ENCODE data around the gene VENTX.
A peak's percentile ranks its signal among the peaks of the same experiment; 100 is the strongest.
"Not testable (repeated sequence)": the region's sequence is repeated elsewhere in the genome, so short reads cannot be mapped to it uniquely, and the experiment has no call there.

Gene VENTX

GRCh38 chr10:133214468-133215410 lies 22.9 kb upstream of the VENTX start:
- DNase-seq (ENCODE audit: low read depth in 2 of 3, low spot score in 1 of 3): no peak

GRCh38 chr10:133215586-133215985 lies 22.1 kb upstream of the VENTX start:
- no peak for DNase-seq (ENCODE audit: low read depth in 2 of 3, low spot score in 1 of 3)

- no peak for DNase-seq (ENCODE audit: low read depth in 2 of 3, low spot score in 1 of 3)
Measured at GRCh38 chr10:133216776-133217175, 20.9 kb upstream of the VENTX start.

- DNase-seq (ENCODE audit: low read depth in 2 of 3, low spot score in 1 of 3): no peak
Measured at GRCh38 chr10:133217800-133218589, 19.7 kb upstream of the VENTX start.

- no peak for DNase-seq (ENCODE audit: low read depth in 2 of 3, low spot score in 1 of 3)
Measured at GRCh38 chr10:133218891-133219290, 18.8 kb upstream of the VENTX start.

DNA sequence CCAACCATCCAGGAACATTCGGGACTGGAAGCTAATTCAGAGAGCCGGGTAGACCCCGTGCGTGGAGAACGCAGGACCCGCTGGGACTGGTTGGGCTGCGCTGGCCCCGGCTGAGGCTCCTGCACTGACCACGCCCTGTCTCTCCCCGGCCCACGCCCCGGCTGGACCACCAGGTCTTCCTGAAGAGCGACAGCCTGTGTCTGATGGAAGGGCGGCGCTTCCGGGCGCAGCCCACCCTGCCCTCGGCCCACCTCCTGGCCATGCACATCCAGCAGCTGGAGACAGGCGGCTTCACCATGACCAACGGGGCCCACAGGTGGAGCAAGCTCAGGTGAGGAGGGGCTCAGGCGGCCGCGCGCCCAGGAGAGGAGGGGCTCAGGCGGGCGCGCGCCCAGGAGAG lies 17.9 kb upstream of the VENTX start:
- DNase-seq (ENCODE audit: low read depth in 2 of 3, low spot score in 1 of 3): no peak

- DNase-seq (ENCODE audit: low read depth in 2 of 3, low spot score in 1 of 3): no peak
Measured at GRCh38 chr10:133221331-133221730, 16.3 kb upstream of the VENTX start.

- not testable (repeated sequence) for DNase-seq (ENCODE audit: low read depth in 2 of 3, low spot score in 1 of 3)
Measured at GRCh38 chr10:133221756-133222155, 15.9 kb upstream of the VENTX start.

- DNase-seq (ENCODE audit: low read depth in 2 of 3, low spot score in 1 of 3): no peak
Measured at GRCh38 chr10:133224076-133224475, 13.6 kb upstream of the VENTX start.

DNA sequence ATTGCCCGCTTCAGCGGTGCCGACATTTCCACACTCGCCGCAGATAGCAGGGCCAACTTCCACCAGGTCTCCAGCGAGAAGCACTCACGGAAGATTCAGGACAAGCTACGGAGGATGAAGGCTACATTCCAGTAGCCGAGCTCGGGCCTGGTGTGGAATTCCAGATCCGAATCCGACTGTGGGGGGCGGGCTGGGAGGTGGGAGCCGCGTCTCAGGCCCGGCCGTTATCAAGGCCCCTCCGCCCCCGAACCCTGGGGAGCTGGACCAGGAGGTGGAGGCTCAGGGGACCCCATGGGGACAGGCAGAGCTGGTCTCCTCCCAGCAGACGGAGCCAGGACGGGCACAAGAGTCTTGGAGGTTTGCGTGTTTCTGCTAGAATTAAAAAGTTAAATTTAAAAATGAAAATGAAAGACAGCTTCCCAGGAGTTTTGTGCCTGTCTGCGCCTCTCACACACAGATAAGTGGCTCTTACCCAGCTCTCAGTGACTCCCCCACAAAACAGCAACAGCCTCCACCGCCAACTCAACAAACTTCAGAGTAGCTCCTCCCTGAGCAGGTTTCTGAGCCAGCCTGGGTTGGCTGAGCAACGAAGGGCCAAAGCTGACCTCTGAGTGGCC lies 12.8 kb upstream of the VENTX start:
- no peak for DNase-seq (ENCODE audit: low read depth in 2 of 3, low spot score in 1 of 3)

DNA sequence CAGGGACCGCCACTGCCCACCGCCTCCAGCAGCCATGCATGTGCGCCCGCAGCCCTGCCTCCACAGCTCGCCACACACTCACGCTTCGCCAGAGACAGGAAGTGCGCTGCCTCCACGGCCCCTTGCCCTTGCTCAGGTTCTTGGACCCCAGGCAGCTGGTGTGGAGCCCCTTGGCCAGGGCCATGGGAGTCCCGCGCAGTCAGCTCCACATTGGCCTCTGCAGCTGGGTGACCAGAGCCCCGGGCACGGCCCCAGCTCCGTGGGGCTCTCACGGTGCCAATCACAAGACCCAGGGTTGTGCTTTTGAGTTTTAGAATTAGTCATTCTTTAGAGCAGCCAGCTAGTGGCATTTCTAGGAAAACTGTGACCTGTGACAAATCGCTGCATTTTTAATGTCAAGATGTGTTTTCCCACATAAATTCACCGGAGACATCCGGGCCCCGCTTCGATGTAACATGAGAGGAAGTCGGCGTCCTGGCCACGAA lies 11.9 kb upstream of the VENTX start:
- no peak for DNase-seq (ENCODE audit: low read depth in 2 of 3, low spot score in 1 of 3)

DNA sequence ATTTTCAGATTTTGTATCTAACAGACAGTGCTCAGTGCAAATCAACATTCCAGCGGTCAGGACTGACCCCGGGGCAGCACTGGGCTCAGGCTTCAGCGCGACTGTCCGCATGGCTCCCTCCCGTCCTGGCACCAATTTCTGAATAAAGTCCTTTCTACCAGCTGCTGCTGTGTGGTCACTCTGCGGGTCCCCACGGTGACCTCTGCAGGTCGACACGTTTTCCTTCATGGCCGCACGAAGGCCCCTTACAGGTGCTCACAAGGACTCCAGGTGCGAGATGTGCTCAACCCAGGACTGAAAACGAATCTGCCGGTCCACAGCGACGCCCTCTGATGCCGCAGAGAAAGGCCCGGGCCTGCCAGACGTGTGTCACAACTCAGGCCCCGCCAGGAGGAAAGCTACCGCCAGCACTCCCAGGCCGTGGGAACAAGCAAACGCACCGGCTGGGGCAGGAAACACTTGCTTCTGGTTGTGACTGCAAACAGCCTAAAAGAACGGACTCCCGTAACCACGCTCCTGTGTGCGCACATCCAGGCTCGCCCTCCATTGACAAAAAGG lies 11.3 kb upstream of the VENTX start:
- no peak for DNase-seq (ENCODE audit: low read depth in 2 of 3, low spot score in 1 of 3)

GRCh38 chr10:133227256-133227655 lies 10.4 kb upstream of the VENTX start:
- no peak for DNase-seq (ENCODE audit: low read depth in 2 of 3, low spot score in 1 of 3)

DNA sequence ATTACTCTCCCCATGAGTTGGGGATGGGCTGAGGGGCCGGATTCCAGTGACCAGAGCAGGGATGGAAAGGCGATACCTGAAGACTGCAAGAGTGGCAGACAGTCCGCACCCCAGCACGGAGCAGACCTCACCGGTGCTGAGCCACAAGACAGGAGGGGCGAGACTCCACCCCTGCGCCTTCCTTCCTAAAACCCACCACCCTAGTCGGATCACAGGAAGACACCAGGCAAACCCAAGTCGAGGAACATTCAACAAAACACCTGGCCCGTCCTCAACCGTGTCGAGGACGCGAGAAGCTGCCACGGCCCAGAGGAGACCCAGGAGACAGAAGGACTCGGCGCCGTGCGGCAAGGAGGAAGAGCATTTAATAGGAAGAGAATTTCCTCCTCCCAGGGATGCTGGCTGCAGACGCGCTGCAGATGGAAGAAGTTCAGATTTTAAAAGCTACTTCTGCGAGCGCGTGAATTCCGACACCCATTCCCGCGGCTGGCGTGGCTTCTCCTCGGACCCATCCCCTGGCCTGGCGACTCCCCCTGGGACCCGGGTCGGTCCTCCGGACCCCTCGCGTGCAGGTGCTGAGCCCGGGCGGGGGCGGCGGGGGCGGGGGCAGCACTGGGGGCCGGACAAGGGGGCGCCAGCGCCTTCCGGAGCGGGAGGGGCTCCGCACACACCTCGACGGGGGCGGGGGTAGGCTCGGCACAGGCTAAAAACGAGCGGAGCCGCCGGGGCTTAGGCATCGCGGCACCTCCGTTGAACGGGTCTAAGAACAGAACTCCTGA lies 8.2 kb upstream of the VENTX start:
- no peak for DNase-seq (ENCODE audit: low read depth in 2 of 3, low spot score in 1 of 3)

DNA sequence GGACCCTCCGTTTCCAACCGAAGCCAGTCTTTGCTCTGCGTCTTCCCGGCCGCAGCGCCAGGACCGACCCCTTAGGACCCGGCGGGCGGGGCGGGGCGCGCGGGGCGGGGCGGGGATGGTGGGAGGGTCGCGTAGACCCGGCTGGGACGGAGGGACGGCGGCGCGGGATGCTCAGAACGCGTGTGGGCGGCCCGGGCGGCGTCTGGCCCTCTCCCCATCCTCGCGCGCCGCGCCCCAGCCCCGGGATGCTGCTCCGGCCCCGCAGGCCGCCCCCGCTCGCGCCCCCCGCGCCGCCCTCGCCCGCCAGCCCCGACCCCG lies 7.7 kb upstream of the VENTX start, which contains the start of gene UTF1:
Gene UTF1 (plus strand): TSS at position 174 of the 318 bp plus-strand sequence. CDS start 72 bp downstream, at position 246.
- DNase-seq (ENCODE audit: low read depth in 2 of 3, low spot score in 1 of 3): no peak

DNA sequence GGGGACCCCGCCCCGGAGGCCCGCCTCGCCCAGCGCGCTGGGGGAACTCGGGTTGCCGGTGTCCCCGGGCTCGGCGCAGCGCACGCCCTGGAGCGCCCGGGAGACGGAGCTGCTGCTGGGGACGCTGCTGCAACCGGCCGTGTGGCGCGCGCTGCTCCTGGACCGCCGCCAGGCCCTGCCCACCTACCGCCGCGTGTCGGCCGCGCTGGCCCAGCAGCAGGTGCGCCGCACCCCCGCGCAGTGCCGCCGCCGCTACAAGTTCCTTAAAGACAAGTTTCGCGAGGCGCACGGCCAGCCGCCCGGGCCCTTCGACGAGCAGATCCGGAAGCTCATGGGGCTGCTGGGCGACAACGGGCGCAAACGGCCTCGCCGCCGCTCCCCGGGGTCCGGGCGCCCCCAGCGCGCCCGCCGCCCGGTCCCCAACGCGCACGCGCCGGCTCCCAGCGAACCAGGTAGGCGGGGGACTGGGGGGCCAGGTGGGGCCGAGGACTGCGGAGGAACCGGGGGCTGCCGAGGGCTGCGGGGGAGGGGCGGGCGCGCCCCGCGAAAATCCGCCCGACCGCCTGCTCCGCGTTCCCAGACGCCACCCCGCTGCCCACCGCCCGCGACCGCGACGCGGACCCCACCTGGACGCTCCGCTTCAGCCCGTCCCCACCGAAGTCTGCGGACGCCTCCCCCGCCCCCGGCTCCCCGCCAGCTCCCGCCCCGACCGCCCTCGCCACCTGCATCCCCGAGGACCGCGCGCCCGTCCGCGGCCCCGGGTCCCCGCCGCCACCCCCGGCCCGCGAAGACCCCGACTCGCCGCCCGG lies 7.1 kb upstream of the VENTX start:
- DNase-seq (ENCODE audit: low read depth in 2 of 3, low spot score in 1 of 3): peak in 1 of 3 donors; percentile 17

GRCh38 chr10:133231244-133231945 lies 6.3 kb upstream of the VENTX start:
- no peak for DNase-seq (ENCODE audit: low read depth in 2 of 3, low spot score in 1 of 3)

GRCh38 chr10:133231946-133232574 lies 5.6 kb upstream of the VENTX start:
- no peak for DNase-seq (ENCODE audit: low read depth in 2 of 3, low spot score in 1 of 3)

DNA sequence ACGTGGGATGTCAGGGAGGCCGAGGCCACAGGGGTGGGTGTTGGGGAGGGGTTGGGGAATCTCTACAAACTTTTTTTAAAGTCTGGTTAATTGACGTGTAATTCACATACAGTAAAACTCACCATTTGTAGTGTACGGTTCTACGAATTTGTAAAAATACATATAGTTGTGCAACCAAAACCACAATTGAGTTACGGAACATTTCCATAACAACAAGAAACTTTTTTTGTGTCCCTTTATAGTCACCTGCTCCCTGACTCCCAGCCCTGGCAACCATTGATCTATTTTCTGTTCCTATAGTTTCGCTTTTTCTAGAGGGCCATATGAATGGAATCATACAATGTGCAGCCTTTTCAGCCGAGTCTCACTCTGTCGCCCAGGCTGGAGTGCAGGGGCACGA lies 2.9 kb upstream of the VENTX start:
- not testable (repeated sequence) for DNase-seq (ENCODE audit: low read depth in 2 of 3, low spot score in 1 of 3)
